Uterus (tissue), 4 donors: Measurements from ENCODE around the gene TM7SF2. TPM values are rescaled to one million over a fixed set of nuclear protein-coding genes. Genes with fewer than 3 reads are reported as not detected.

ENCODE experiments used
- DNase-seq, 2 donors: peaks; one replicate each; pipeline ENCODE4 v3.0.0-alpha.2; 2019 to 2020
- H3K27ac ChIP-seq, 2 donors: fragments of 200-600 bp; sonication (generic); 1 replicate in 1 of 2; 2 replicates in 1 of 2; pipeline ENCODE4 v1.5.1; 2016 to 2018
- H3K27me3 ChIP-seq, 2 donors: fragments of 200-600 bp; sonication (generic); one replicate each; pipeline ENCODE4 v1.5.1; 2018 to 2019; ENCODE audit warnings: control low read depth in 1 of 2
- H3K36me3 ChIP-seq, 2 donors: fragments of 200-600 bp; sonication (generic); one replicate each; pipeline ENCODE4 v1.5.1; 2019; ENCODE audit warnings: control low read depth in 1 of 2
- H3K4me1 ChIP-seq, 2 donors: fragments of 200-600 bp; sonication (generic); one replicate each; pipeline ENCODE4 v1.5.1; 2018 to 2019; ENCODE audit warnings: control low read depth in 1 of 2
- H3K4me3 ChIP-seq, 2 donors: fragments of 200-600 bp; sonication (generic); 1 replicate in 1 of 2; 2 replicates in 1 of 2; pipeline ENCODE4 v1.5.1; 2018 to 2019; ENCODE audit warnings: mild to moderate bottlenecking in 1 of 2
- H3K9me3 ChIP-seq, 2 donors: fragments of 200-600 bp; sonication (generic); one replicate each; pipeline ENCODE4 v1.5.1; 2019; ENCODE audit warnings: control low read depth in 1 of 2
- CTCF ChIP-seq, 4 experiments: fragments of 200-600 bp in 2 of 4; fragments of 450-650 bp in 2 of 4; sonication (generic) in 2 of 4; IDR thresholded peaks; one replicate each; pipeline ENCODE4 v1.5.1; 2016 to 2019; ENCODE audit warnings: antibody characterized with exemption in 4 of 4, mild to moderate bottlenecking in 2 of 4, moderate library complexity in 1 of 4
- POLR2A ChIP-seq, 2 donors: fragments of 450-650 bp; IDR thresholded peaks; one replicate each; pipeline ENCODE4 v1.6.1; 2016; ENCODE audit warnings: antibody characterized with exemption in 2 of 2, mild to moderate bottlenecking in 1 of 2, moderate library complexity in 1 of 2
- intact Hi-C: fragments of 100-400 bp; cut with DNase I; formaldehyde crosslinking; loops from one replicate; pipeline ENCODE4 v1.15.1; 2023; ENCODE audit warnings: low total_unique reads
- microRNA-seq: library from miRNA; unstranded; fragments of <30 nt; microRNA quantifications from one replicate; pipeline ENCODE4, GENCODE V29; 2016; ENCODE audit warnings: borderline microRNAs expressed, borderline replicate concordance
- small RNA-seq: library from RNA; depleted of rRNA; stranded (forward); fragments of <200 nt; gene quantifications from one replicate; pipeline ENCODE3, GENCODE V24; 2016
- total RNA-seq, 4 donors: library from RNA; depleted of rRNA in 3 of 4; stranded (reverse); fragments of >200 nt in 3 of 4; gene quantifications; one replicate each; pipeline versions ENCODE4 v1.1.0 to v1.2.4, GENCODE V29; 2014 to 2023
- donor health status: DM: yes; HTN: yes; CAD: no.

The TM7SF2 gene
- total RNA-seq, 4 donors from 2014 or later, result 0.77 to 16.7 (median 5.5) TPM

- Histone ChIP-seq H3K9me3 (no peaks in the 10 kb centered on the region), H3K27me3 (no peaks in the 10 kb centered on the region), H3K27ac (no peak overlapping the region), H3K4me1 (no peaks in the 10 kb centered on the region), H3K4me3 (no peak overlapping the region), H3K36me3 (no peaks in the 10 kb centered on the region)
- intact Hi-C loops, result no loop called here
- no peak for TF ChIP-seq CTCF (IDR thresholded peaks at IDR 0.05)
- TF ChIP-seq POLR2A (IDR thresholded peaks at IDR 0.05), result no peak
- DNase-seq, result no peak
Measured at GRCh38 chr11:65157336-65157735, 45.7 kb downstream of the TM7SF2 start.

GRCh38 chr11:65159012-65159411 is 47.3 kb downstream of the TM7SF2 start:
- Histone ChIP-seq H3K9me3 (no peaks in the 10 kb centered on the region), H3K4me3 (no peak overlapping the region), H3K36me3 (no peaks in the 10 kb centered on the region), H3K4me1 (no peaks in the 10 kb centered on the region), H3K27ac (no peak overlapping the region), H3K27me3 (no peaks in the 10 kb centered on the region)
- DNase-seq, result no peak
- TF ChIP-seq POLR2A (IDR thresholded peaks at IDR 0.05) (no peak), CTCF (IDR thresholded peaks at IDR 0.05) (no peak)
- intact Hi-C loops, result no loop called here

- H3K36me3 ChIP-seq, result no peaks in the 10 kb centered on the region
- H3K27me3 ChIP-seq, result no peaks in the 10 kb centered on the region
- no peaks in the 10 kb centered on the region for H3K9me3 ChIP-seq
- no peaks in the 10 kb centered on the region for H3K4me1 ChIP-seq
- DNase-seq, result no peak
- intact Hi-C loops, result no loop called here
- no peak for TF ChIP-seq POLR2A (IDR thresholded peaks at IDR 0.05)
- TF ChIP-seq CTCF (IDR thresholded peaks at IDR 0.05), result no peak
- H3K4me3 ChIP-seq, result no peak overlapping the region
- H3K27ac ChIP-seq, result no peak overlapping the region
Measured at GRCh38 chr11:65160643-65161042, 49.0 kb downstream of the TM7SF2 start.

- intact Hi-C loops, result no loop called here
- TF ChIP-seq CTCF (IDR thresholded peaks at IDR 0.05), result no peak
- no peak for TF ChIP-seq POLR2A (IDR thresholded peaks at IDR 0.05)
- H3K27ac ChIP-seq, result no peak overlapping the region
Measured at GRCh38 chr11:65163684-65164083, 52.0 kb downstream of the TM7SF2 start.

More at GRCh38 chr11:65163684-65164083, 52.0 kb downstream of the TM7SF2 start:
- H3K36me3 ChIP-seq, result no peaks in the 10 kb centered on the region
- no peaks in the 10 kb centered on the region for H3K4me1 ChIP-seq
- H3K27me3 ChIP-seq, result no peaks in the 10 kb centered on the region
- no peak for DNase-seq
- H3K9me3 ChIP-seq, result no peaks in the 10 kb centered on the region
- no peak overlapping the region for H3K4me3 ChIP-seq

Small RNA genes lying within 50 kb of the gene (microRNA-seq; reads per million reads assigned to microRNA genes)
- not detected for gene MIR6751

Small RNA genes lying within 50 kb of the gene (small RNA-seq; reads per million reads assigned to genes)
- gene HIGD1AP10 (not detected), gene PDCL2P2 (not detected), gene RNU2-23P (not detected)

Other genes starting within 250 kb of the TM7SF2 start
- gene EHD1, start 233.3 kb upstream of the TM7SF2 start, total RNA-seq, result 10 to 100 TPM in 3 of 4 donors, 1 to 10 TPM in 1; 3.5 to 78.7 (median 36.9) TPM
- gene ATG2A, start 194.7 kb upstream of the TM7SF2 start, total RNA-seq, result 10 to 100 TPM in 3 of 4 donors, 1 to 10 TPM in 1; 6.8 to 39.6 (median 18.4) TPM
- gene PPP2R5B, start 187.2 kb upstream of the TM7SF2 start, total RNA-seq, result 10 to 100 TPM in 2 of 4 donors, 1 to 10 TPM in 2; 6.7 to 23.4 (median 13.0) TPM
- not detected for gene GPHA2, start 176.0 kb upstream of the TM7SF2 start, total RNA-seq
- under 1 TPM in 1 of 4 donors, not detected in 3; under 0.01 TPM for gene MAJIN, start 139.8 kb upstream of the TM7SF2 start, total RNA-seq
- 1 to 10 TPM in 1 of 4 donors, under 1 TPM in 1, not detected in 2; 0.90 to 3.7 TPM for gene BATF2, start 114.9 kb upstream of the TM7SF2 start, total RNA-seq
- gene ARL2, start 97.7 kb upstream of the TM7SF2 start, total RNA-seq, result 100 to 1,000 TPM in 2 of 4 donors, 10 to 100 TPM in 2; 63.5 to 120 (median 93.8) TPM
- 10 to 100 TPM; 13.1 to 27.6 (median 20.6) TPM for gene SNX15, start 84.4 kb upstream of the TM7SF2 start, total RNA-seq
- gene SAC3D1, start 70.7 kb upstream of the TM7SF2 start, total RNA-seq, result 10 to 100 TPM in 1 of 4 donors, 1 to 10 TPM in 3; 1.5 to 22.3 (median 7.9) TPM
- gene NAALADL1, start 53.3 kb upstream of the TM7SF2 start, total RNA-seq, result 10 to 100 TPM in 2 of 4 donors, under 1 TPM in 2; 0.59 to 37.1 (median 17.6) TPM
- gene CDCA5, start 27.8 kb upstream of the TM7SF2 start, total RNA-seq, result 1 to 10 TPM in 1 of 4 donors, under 1 TPM in 2, not detected in 1; 0.30 to 7.1 (median 0.77) TPM
- 10 to 100 TPM in 3 of 4 donors, 1 to 10 TPM in 1; 9.0 to 37.5 (median 24.5) TPM for gene ZFPL1, start 27.6 kb upstream of the TM7SF2 start, total RNA-seq
- gene VPS51, start 15.7 kb upstream of the TM7SF2 start, total RNA-seq, result 100 to 1,000 TPM in 3 of 4 donors, 10 to 100 TPM in 1; 96.1 to 447 (median 140) TPM
- gene ZNHIT2, start 5.8 kb downstream of the TM7SF2 start, total RNA-seq, result 1 to 10 TPM in 3 of 4 donors, not detected in 1; 4.6 to 9.6 (median 5.7) TPM
- gene FAU, start 10.3 kb downstream of the TM7SF2 start, total RNA-seq, result 1,000 to 10,000 TPM in 3 of 4 donors, 100 to 1,000 TPM in 1; 161 to 5,220 (median 1,903) TPM
- gene MRPL49, start 10.4 kb downstream of the TM7SF2 start, total RNA-seq, result 10 to 100 TPM; 27.6 to 69.2 (median 57.8) TPM
- 10 to 100 TPM; 34.7 to 88.8 (median 60.5) TPM for gene SYVN1, start 22.6 kb downstream of the TM7SF2 start, total RNA-seq
- not detected for gene SPDYC, start 58.4 kb downstream of the TM7SF2 start, total RNA-seq
- gene CAPN1, start 70.1 kb downstream of the TM7SF2 start, total RNA-seq, result 100 to 1,000 TPM; 122 to 174 (median 157) TPM
- gene POLA2, start 150.1 kb downstream of the TM7SF2 start, total RNA-seq, result 10 to 100 TPM in 2 of 4 donors, 1 to 10 TPM in 2; 3.3 to 13.5 (median 7.6) TPM
- 10 to 100 TPM in 3 of 4 donors, 1 to 10 TPM in 1; 9.7 to 65.3 (median 33.2) TPM for gene CDC42EP2, start 203.0 kb downstream of the TM7SF2 start, total RNA-seq
- gene DPF2, start 222.0 kb downstream of the TM7SF2 start, total RNA-seq, result 100 to 1,000 TPM in 1 of 4 donors, 10 to 100 TPM in 3; 16.1 to 108 (median 56.8) TPM
- gene TIGD3, start 242.9 kb downstream of the TM7SF2 start, total RNA-seq, result under 1 TPM in 2 of 4 donors, not detected in 2; under 0.01 to 0.35 TPM